A549 treated with dexamethasone at 1 μM for 4 hours (cell line): ENCODE measurements around the gene GOLGA8B. TPM values are rescaled to one million over a fixed set of nuclear protein-coding genes. Genes with fewer than 3 reads are reported as not detected.

ENCODE experiments used
- total RNA-seq: library from RNA; stranded (reverse); fragments of 200-300 nt; extraction: Qiagen RNA extraction; gene quantifications from 5 replicates; pipeline ENCODE4 v1.2.3, GENCODE V29; 2022

The GOLGA8B gene
- 9.6 to 20.1 TPM (median 15.6 TPM) in 5 replicates for total RNA-seq

DNA sequence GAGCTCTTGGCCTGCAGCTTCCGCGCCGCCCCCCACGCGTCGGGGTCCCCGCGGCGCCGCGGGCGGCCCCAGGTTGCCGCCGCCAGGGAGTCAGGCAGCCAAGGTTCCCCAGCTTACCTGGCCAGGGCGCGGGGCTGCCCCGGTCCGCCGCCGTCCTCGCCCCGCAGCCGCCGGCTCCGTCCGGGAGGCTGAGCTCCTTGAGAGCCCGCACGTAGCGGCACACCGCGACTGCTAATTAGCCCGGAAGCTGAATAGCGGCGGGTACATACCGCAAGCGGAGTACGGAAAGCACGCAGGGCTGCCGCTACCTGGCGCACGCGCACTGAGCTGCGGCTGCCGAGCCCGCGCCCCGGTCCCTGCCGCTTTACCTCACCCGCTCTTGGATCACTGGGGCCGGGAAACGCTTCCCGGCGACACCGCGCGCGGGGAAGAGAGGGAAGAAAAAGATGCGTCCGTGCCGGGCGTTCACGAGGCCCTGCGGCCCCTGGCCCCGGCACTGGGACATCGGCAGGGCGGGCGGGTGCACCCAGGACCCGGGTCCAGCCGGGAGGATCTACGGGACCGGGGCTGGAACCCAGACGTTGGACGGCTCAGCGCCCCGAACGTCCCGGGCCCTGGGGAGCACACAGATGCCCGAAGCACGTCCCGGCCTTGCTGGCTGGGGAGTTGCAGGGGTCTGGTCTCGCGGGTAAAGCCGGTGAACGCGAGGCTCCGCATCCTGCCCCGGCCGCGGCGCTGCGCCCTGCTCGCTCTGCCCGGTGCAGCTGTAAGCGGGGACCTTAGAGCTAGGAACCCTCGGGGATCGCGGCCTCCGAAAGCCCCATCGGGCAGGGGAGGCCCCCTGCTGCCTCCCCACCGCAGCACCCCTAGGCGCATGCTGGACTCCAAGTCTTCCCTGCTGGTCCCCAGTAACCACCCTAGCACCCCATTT is at the start of gene GOLGA8B:
GOLGA8B (minus strand) TSS at position 253 of the 931 bp plus-strand sequence. CDS start 47,739 bp downstream, outside the sequence.

Other genes starting within 250 kb of the GOLGA8B start
- gene SLC12A6, start 245.9 kb downstream of the GOLGA8B start, total RNA-seq, result 3.4 to 8.8 TPM (median 6.9 TPM) in 5 replicates
- gene NOP10, start 240.5 kb downstream of the GOLGA8B start, total RNA-seq, result 490 to 578 TPM (median 506 TPM) in 5 replicates
- not detected in 5 replicates for gene NUTM1, start 240.3 kb downstream of the GOLGA8B start, total RNA-seq
- 42.5 to 63.8 TPM (median 62.7 TPM) in 5 replicates for gene LPCAT4, start 216.5 kb downstream of the GOLGA8B start, total RNA-seq
- gene GOLGA8A, start 145.8 kb downstream of the GOLGA8B start, total RNA-seq, result 3.1 to 11.2 TPM (median 6.9 TPM) in 5 replicates
- not detected in 5 replicates for gene GJD2, start 171.3 kb upstream of the GOLGA8B start, total RNA-seq
- gene ACTC1, start 211.9 kb upstream of the GOLGA8B start, total RNA-seq, result 0.18 to 0.54 TPM (median 0.35 TPM) in 5 replicates